Calu3 (cell line): ENCODE data around the gene BIRC5. TPM values are rescaled to one million over a fixed set of nuclear protein-coding genes. Genes with fewer than 3 reads are reported as not detected.

ENCODE experiments used
- BruUV-seq: library from RNA; stranded (reverse); fragments of 400-500 nt; replicated peaks from 2 replicates; lab custom pipeline; 2021; lab: Mats Ljungman, UMichigan
- CTCF ChIA-PET: fragments of 300-600 bp; sonication (Branson Sonifier 250); formaldehyde crosslinking; loops from one replicate; lab custom pipeline; 2022; ENCODE audit warnings: antibody characterized with exemption; lab: Charles Lee
- DNase-seq: peaks from one replicate; pipeline ENCODE4 v3.0.0; 2022
- H3K27ac Mint-ChIP-seq: one replicate; pipeline ENCODE4 v1.8.0; 2022; ENCODE audit warnings: mixed read lengths; ENCODE audit not compliant: unreplicated experiment
- H3K27me3 Mint-ChIP-seq: one replicate; pipeline ENCODE4 v1.8.0; 2022; ENCODE audit warnings: mixed read lengths; ENCODE audit not compliant: unreplicated experiment
- H3K36me3 Mint-ChIP-seq: one replicate; pipeline ENCODE4 v1.8.0; 2022; ENCODE audit warnings: mild to moderate bottlenecking, moderate library complexity, mixed read lengths; ENCODE audit not compliant: insufficient read depth, unreplicated experiment
- H3K4me1 Mint-ChIP-seq: one replicate; pipeline ENCODE4 v1.8.0; 2022; ENCODE audit warnings: mild to moderate bottlenecking, low read depth, mixed read lengths; ENCODE audit not compliant: unreplicated experiment
- H3K4me3 Mint-ChIP-seq: one replicate; pipeline ENCODE4 v1.8.0; 2022; ENCODE audit warnings: mild to moderate bottlenecking, low read depth, moderate library complexity, mixed read lengths; ENCODE audit not compliant: unreplicated experiment
- H3K9me3 Mint-ChIP-seq: one replicate; pipeline ENCODE4 v1.8.0; 2022; ENCODE audit warnings: low read depth, mixed read lengths; ENCODE audit not compliant: unreplicated experiment
- intact Hi-C: fragments of 100-400 bp; cut with micrococcal nuclease; formaldehyde crosslinking; loops from one replicate; pipeline ENCODE4 v1.10.0; 2022; ENCODE audit not compliant: unreplicated experiment
- total RNA-seq: library from RNA; stranded (reverse); gene quantifications from 2 replicates; pipeline ENCODE4 v1.2.3, GENCODE V29; 2022
- TF ChIP-seq, protein P1 (sequence below): fragments of 200-600 bp; IDR thresholded peaks from one replicate; pipeline ENCODE4 v1.8.0; 2022; ENCODE audit warnings: antibody characterized with exemption; ENCODE audit not compliant: unreplicated experiment

BIRC5 gene
- total RNA-seq, 1 experiment from 2014 or later: 58.5 TPM

DNA sequence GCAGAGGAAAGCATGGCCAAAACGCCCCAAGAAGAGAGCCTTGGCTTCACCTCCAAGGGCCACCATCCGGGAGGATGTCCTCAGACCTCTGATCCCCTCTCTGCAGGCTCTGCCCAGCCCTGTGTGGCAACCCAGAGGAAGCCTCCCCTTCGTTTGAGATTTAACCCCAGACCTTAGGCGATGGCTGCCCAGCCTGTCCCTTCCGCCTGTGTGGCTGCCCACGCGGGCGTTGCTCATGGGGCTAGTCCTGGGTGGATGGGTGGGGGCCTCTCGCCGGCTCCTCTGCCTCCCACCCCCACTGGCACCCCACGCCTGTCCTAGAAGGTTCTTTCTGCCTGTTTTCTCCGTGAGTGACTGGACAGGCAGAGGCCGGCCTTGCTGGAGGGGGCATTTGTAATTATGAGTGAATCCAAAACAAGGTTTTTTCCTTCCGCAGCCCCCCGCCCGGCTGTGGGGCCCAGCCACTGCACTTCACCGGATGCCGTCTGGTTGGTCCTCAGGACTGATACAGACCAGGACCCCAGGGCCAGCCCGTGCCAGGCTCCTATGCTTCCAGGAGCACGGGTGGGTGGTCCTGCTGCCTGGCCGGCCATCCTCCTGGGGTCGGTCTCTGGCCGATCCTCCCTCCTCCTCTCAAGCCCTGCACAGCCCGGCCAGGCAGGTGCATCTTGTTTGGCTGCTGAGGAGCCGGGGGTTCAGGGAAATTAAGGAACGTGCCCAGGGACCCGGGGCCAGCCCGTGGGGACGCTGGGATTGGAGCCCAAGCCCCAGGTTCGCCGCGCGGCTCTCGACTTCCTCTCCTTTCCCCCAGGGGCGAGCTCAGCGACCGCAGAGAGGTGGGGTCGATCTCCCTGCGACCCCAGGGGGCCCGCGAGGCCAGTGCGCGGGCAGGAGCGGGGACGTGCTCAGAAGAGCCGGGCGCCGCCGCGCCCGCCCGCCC lies 17.2 kb downstream of the BIRC5 start, which contains the start of gene TMEM235:
TMEM235 (plus strand) TSS at position 636 of the 940 bp plus-strand sequence. CDS start 393 bp downstream, outside the sequence.
- Mint-ChIP-seq H3K27ac (no peak within 1 kb of the TSS), H3K4me3 (no peak within 1 kb of the TSS), H3K27me3 (peaks cover 27% of the 10 kb centered on the region), H3K4me1 (peaks cover 8% of the 10 kb centered on the region), H3K9me3 (no peaks in the 10 kb centered on the region), H3K36me3 (no peaks in the 10 kb centered on the region)
- CTCF ChIA-PET: no interaction called here
- intact Hi-C loops: no loop called here
- no TSS peak for BruUV-seq
- no peak for DNase-seq
- TF ChIP-seq, protein P1, sequence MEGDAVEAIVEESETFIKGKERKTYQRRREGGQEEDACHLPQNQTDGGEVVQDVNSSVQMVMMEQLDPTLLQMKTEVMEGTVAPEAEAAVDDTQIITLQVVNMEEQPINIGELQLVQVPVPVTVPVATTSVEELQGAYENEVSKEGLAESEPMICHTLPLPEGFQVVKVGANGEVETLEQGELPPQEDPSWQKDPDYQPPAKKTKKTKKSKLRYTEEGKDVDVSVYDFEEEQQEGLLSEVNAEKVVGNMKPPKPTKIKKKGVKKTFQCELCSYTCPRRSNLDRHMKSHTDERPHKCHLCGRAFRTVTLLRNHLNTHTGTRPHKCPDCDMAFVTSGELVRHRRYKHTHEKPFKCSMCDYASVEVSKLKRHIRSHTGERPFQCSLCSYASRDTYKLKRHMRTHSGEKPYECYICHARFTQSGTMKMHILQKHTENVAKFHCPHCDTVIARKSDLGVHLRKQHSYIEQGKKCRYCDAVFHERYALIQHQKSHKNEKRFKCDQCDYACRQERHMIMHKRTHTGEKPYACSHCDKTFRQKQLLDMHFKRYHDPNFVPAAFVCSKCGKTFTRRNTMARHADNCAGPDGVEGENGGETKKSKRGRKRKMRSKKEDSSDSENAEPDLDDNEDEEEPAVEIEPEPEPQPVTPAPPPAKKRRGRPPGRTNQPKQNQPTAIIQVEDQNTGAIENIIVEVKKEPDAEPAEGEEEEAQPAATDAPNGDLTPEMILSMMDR: no peak

DNA sequence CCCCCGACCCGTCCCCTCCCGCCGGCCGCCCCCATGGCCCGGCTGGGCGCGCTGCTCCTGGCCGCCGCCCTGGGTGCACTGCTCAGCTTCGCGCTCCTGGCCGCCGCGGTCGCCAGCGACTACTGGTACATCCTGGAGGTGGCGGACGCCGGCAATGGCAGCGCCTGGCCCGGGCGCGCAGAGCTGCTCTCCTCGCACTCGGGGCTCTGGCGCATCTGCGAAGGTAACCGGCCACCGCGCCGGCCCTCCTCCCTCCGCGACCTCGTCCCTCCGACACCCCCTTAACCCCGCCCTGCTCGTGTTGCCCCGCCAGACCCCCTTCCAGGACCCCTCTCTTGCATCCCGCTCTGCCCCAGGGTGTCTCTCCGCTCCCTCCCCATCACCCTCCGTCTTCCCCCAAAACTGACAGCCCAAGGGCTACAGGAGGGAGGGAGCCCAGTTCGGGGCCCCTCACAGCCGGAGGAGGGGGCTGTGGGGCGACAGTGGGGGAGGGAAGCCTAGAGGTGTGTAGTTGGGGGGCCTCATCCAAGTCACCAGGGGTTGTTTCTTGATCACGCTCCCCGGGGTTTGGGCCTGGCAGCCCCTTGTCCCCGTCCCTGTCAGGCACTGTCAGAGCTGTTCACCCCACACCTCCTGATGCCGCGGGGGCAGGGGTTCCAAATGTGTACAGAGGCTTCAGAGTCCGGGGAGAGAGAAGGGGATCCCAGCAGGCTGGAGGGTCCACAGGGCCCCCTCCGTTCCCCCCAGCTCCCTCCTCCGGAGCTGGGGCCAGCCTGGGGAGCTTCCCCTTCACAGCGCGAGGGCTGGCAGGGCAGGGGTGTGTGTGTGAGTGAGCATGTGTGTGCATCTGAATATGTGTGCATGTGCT lies 18.2 kb downstream of the BIRC5 start:
- Mint-ChIP-seq H3K27me3 (peaks cover 27% of the 10 kb centered on the region), H3K9me3 (no peaks in the 10 kb centered on the region), H3K4me1 (peaks cover 8% of the 10 kb centered on the region), H3K27ac (no peak overlapping the region), H3K36me3 (no peaks in the 10 kb centered on the region), H3K4me3 (no peak overlapping the region)
- CTCF ChIA-PET: no interaction called here
- intact Hi-C loops: no loop called here
- TF ChIP-seq, protein P1: no peak
- BruUV-seq: no TSS peak
- no peak for DNase-seq

DNA sequence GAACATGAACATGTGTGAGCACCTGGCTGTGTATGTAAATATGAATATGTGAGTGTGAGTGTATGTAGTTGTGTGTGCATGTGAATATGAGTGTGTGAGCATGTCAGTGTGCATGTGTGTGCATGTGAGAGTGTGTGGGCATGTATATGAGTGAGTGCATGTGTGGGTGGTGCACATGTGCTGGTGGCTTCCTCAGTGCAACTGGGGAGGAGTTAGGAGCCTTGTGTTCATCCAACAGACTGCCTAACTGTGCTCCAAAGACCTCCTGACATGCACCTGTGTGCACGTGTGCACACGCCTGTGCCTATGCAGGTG lies 18.8 kb downstream of the BIRC5 start:
- Mint-ChIP-seq H3K36me3 (no peaks in the 10 kb centered on the region), H3K4me1 (peaks cover 8% of the 10 kb centered on the region), H3K27me3 (peaks cover 30% of the 10 kb centered on the region), H3K27ac (no peak overlapping the region), H3K9me3 (no peaks in the 10 kb centered on the region), H3K4me3 (no peak overlapping the region)
- intact Hi-C loops: no loop called here
- no TSS peak for BruUV-seq
- TF ChIP-seq, protein P1: no peak
- CTCF ChIA-PET: no interaction called here
- DNase-seq: no peak

DNA sequence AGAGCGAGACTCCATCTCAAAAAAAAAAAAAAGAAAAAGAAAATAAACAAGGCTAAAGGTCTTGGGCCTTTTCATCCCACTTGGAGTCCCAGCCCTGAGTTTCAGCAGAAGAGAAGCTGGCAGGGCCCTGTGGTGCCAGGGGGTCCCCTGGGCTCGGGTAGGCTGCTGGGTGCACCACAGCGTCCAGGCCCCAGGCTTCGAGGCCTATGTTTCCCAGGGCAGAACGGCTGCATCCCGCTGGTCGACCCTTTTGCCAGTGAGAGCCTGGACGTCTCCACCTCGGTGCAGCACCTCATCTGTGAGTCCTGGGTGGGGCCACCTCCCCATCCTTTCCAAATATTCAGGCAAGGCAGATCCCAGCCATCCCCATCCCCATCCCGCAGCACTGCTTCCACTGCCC lies 19.6 kb downstream of the BIRC5 start:
- TF ChIP-seq, protein P1: no peak
- Mint-ChIP-seq H3K4me3 (no peak overlapping the region), H3K4me1 (peaks cover 8% of the 10 kb centered on the region), H3K27ac (no peak overlapping the region), H3K36me3 (no peaks in the 10 kb centered on the region), H3K27me3 (peaks cover 39% of the 10 kb centered on the region), H3K9me3 (no peaks in the 10 kb centered on the region)
- BruUV-seq: no TSS peak
- intact Hi-C loops: no loop called here
- DNase-seq: no peak
- CTCF ChIA-PET: no interaction called here
